Ishikawa (cell line): Measurements from ENCODE around the gene GYS2.

Experiments
- CEBPB ChIP-seq: IDR thresholded peaks from 2 replicates; pipeline ENCODE4 v1.6.1; 2012
- CREB1 ChIP-seq: IDR thresholded peaks from 2 replicates; pipeline ENCODE4 v1.6.1; 2012; ENCODE audit warnings: low read depth
- EGR1 ChIP-seq: IDR thresholded peaks from 2 replicates; pipeline ENCODE4 v1.6.1; 2012
- EP300 ChIP-seq: IDR thresholded peaks from 2 replicates; pipeline ENCODE4 v1.6.1; 2012; ENCODE audit warnings: borderline replicate concordance
- FOXM1 ChIP-seq: IDR thresholded peaks from 2 replicates; pipeline ENCODE4 v1.6.1; 2012; ENCODE audit warnings: low read depth, borderline replicate concordance
- MAX ChIP-seq: IDR thresholded peaks from 2 replicates; pipeline ENCODE4 v1.6.1; 2012
- NFIC ChIP-seq: IDR thresholded peaks from 2 replicates; pipeline ENCODE4 v1.6.1; 2012
- RAD21 ChIP-seq: IDR thresholded peaks from 2 replicates; pipeline ENCODE4 v1.6.1; 2012; ENCODE audit warnings: low read depth
- TAF1 ChIP-seq: IDR thresholded peaks from 2 replicates; pipeline ENCODE4 v1.6.1; 2012; ENCODE audit warnings: low read depth, mild to moderate bottlenecking
- TCF12 ChIP-seq: IDR thresholded peaks from 2 replicates; pipeline ENCODE4 v1.6.1; 2012; ENCODE audit warnings: low read depth
- TEAD4 ChIP-seq: IDR thresholded peaks from 2 replicates; pipeline ENCODE4 v1.6.1; 2012
- USF1 ChIP-seq: IDR thresholded peaks from 2 replicates; pipeline ENCODE4 v1.6.1; 2012
- YY1 ChIP-seq: IDR thresholded peaks from 2 replicates; pipeline ENCODE4 v1.6.1; 2012; ENCODE audit warnings: low read depth
- ZBTB7A ChIP-seq: IDR thresholded peaks from 2 replicates; pipeline ENCODE4 v1.6.1; 2012; ENCODE audit warnings: low read depth
- TF ChIP-seq, protein P1 (sequence below): IDR thresholded peaks from 2 replicates; pipeline ENCODE4 v1.6.1; 2012; ENCODE audit warnings: low read depth, mild to moderate bottlenecking

The GYS2 gene

DNA sequence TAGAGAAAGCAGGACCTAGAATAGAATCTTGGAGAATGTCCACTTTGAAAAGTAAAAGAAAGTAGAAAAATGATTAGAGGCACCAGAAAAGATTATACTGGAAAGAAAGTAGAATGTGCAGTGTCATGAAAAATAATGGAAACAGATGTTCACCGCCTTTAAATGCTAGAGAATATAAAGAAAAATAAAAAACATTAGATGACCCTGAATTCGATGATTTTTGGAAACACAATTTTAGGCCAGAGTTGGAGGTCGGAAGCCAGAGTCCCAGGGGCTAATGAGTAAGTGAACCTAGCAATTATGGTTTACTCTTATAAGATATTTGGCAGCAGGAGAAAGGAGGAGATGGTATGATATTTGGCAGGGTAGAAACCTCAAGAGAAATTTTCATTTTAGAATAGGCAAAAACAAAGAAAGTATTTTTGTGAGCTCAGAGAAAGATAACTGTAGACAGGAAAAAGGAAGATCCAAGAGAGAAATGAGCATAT is 37.7 kb downstream of the GYS2 start:
- TF ChIP-seq TEAD4 (no peak), USF1 (no peak), EP300 (no peak), ZBTB7A (no peak), MAX (no peak), CEBPB (no peak), YY1 (no peak), TAF1 (no peak), FOXM1 (no peak), NFIC (no peak), CREB1 (no peak), TCF12 (no peak), RAD21 (no peak), EGR1 (no peak)
- TF ChIP-seq, protein P1, sequence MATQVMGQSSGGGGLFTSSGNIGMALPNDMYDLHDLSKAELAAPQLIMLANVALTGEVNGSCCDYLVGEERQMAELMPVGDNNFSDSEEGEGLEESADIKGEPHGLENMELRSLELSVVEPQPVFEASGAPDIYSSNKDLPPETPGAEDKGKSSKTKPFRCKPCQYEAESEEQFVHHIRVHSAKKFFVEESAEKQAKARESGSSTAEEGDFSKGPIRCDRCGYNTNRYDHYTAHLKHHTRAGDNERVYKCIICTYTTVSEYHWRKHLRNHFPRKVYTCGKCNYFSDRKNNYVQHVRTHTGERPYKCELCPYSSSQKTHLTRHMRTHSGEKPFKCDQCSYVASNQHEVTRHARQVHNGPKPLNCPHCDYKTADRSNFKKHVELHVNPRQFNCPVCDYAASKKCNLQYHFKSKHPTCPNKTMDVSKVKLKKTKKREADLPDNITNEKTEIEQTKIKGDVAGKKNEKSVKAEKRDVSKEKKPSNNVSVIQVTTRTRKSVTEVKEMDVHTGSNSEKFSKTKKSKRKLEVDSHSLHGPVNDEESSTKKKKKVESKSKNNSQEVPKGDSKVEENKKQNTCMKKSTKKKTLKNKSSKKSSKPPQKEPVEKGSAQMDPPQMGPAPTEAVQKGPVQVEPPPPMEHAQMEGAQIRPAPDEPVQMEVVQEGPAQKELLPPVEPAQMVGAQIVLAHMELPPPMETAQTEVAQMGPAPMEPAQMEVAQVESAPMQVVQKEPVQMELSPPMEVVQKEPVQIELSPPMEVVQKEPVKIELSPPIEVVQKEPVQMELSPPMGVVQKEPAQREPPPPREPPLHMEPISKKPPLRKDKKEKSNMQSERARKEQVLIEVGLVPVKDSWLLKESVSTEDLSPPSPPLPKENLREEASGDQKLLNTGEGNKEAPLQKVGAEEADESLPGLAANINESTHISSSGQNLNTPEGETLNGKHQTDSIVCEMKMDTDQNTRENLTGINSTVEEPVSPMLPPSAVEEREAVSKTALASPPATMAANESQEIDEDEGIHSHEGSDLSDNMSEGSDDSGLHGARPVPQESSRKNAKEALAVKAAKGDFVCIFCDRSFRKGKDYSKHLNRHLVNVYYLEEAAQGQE = no peak

- TF ChIP-seq RAD21 = no peak
- TF ChIP-seq USF1 = no peak
- no peak for TF ChIP-seq FOXM1
- TF ChIP-seq, protein P1 = no peak
- no peak for TF ChIP-seq TAF1
- no peak for TF ChIP-seq ZBTB7A
- no peak for TF ChIP-seq YY1
- no peak for TF ChIP-seq CREB1
- no peak for TF ChIP-seq TCF12
- TF ChIP-seq EGR1 = no peak
- no peak for TF ChIP-seq TEAD4
- TF ChIP-seq NFIC = no peak
- no peak for TF ChIP-seq EP300
- TF ChIP-seq MAX = no peak
- no peak for TF ChIP-seq CEBPB
Observed at GRCh38 chr12:21566223-21566906, 38.3 kb downstream of the GYS2 start.

DNA sequence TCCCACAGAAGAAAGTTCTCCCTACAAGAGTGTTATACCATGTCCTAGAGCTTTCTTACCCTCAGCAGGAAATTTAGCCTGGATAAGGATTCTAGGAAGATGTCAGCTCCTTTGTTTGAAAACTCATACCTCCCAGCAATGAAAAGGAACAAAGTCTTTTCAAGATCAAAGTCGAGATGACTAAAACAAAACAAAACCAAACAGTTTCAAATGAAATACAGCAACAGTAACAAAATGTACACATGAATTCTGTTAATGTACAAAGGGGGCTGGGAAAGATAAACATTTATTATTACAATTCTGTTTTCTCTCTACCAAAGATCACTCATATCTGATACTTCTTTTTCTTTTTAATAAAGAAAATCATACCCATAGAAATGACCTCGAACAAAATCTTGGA is 41.8 kb downstream of the GYS2 start:
- TF ChIP-seq, protein P1 = no peak
- no peak for TF ChIP-seq MAX
- no peak for TF ChIP-seq NFIC
- no peak for TF ChIP-seq TAF1
- no peak for TF ChIP-seq ZBTB7A
- no peak for TF ChIP-seq TCF12
- no peak for TF ChIP-seq TEAD4
- no peak for TF ChIP-seq CREB1
- no peak for TF ChIP-seq USF1
- TF ChIP-seq RAD21 = no peak
- no peak for TF ChIP-seq CEBPB
- TF ChIP-seq EGR1 = no peak
- no peak for TF ChIP-seq EP300
- TF ChIP-seq YY1 = no peak
- TF ChIP-seq FOXM1 = no peak
